ENCODE data around the gene AKR1B15. TPM values are rescaled to one million over a fixed set of nuclear protein-coding genes. Genes with fewer than 3 reads are reported as not detected.

The AKR1B15 gene
- total RNA-seq, 1 experiment from 2014 or later = not detected

- Histone ChIP-seq H3K36me3 (replicated peaks; ENCODE audit: control insufficient read depth, insufficient read depth, low read length) (no peaks in the 10 kb centered on the region), H3K4me3 (ENCODE audit: insufficient read depth, low read depth, low read length) (no peak overlapping the region), H3K27me3 (ENCODE audit: control insufficient read depth, insufficient read depth, low read length) (no peaks in the 10 kb centered on the region; the same call in 1 of the 2 replicates)
- DNase-seq = no peak
Measured at GRCh38 chr7:134627775-134628153, 78.9 kb downstream of the AKR1B15 start.

- Histone ChIP-seq H3K27me3 (ENCODE audit: control insufficient read depth, insufficient read depth, low read length) (no peaks in the 10 kb centered on the region; the same call in 1 of the 2 replicates), H3K36me3 (replicated peaks; ENCODE audit: control insufficient read depth, insufficient read depth, low read length) (no peaks in the 10 kb centered on the region), H3K4me3 (ENCODE audit: insufficient read depth, low read depth, low read length) (no peak overlapping the region)
- no peak for DNase-seq
Measured at GRCh38 chr7:134629445-134629844, 80.5 kb downstream of the AKR1B15 start.

Other genes with a start within 250 kb of the AKR1B15 start
- 18.5 and 18.6 TPM in 2 replicates for gene SLC35B4, start 232.2 kb upstream of the AKR1B15 start, total RNA-seq (2014; rRNA removed; shearing (Covaris generic))
- 108 and 120 TPM in 2 replicates for gene AKR1B1, start 90.0 kb upstream of the AKR1B15 start, total RNA-seq (2014; rRNA removed; shearing (Covaris generic))
- gene AKR1B10, start 21.5 kb upstream of the AKR1B15 start, total RNA-seq (2014; rRNA removed; shearing (Covaris generic)) = not detected in 2 replicates
- 14.9 and 19.6 TPM in 2 replicates for gene BPGM, start 97.7 kb downstream of the AKR1B15 start, total RNA-seq (2014; rRNA removed; shearing (Covaris generic))
- 95.0 and 99.8 TPM in 2 replicates for gene CALD1, start 230.5 kb downstream of the AKR1B15 start, total RNA-seq (2014; rRNA removed; shearing (Covaris generic))

Measured in H7 (cell line).